A549 treated with Mapracorat at 1 μM for 4 hours (cell line): Measurements from ENCODE around the gene XPO1. TPM values are rescaled to one million over a fixed set of nuclear protein-coding genes. Genes with fewer than 3 reads are reported as not detected.

Experiments
- total RNA-seq: library from RNA; stranded (reverse); fragments of 200-300 nt; extraction: Qiagen RNA extraction; gene quantifications from 5 replicates; pipeline ENCODE4 v1.2.3, GENCODE V29; 2022

XPO1 gene
- 99.3 to 129 TPM (median 124 TPM) in 5 replicates for total RNA-seq

DNA sequence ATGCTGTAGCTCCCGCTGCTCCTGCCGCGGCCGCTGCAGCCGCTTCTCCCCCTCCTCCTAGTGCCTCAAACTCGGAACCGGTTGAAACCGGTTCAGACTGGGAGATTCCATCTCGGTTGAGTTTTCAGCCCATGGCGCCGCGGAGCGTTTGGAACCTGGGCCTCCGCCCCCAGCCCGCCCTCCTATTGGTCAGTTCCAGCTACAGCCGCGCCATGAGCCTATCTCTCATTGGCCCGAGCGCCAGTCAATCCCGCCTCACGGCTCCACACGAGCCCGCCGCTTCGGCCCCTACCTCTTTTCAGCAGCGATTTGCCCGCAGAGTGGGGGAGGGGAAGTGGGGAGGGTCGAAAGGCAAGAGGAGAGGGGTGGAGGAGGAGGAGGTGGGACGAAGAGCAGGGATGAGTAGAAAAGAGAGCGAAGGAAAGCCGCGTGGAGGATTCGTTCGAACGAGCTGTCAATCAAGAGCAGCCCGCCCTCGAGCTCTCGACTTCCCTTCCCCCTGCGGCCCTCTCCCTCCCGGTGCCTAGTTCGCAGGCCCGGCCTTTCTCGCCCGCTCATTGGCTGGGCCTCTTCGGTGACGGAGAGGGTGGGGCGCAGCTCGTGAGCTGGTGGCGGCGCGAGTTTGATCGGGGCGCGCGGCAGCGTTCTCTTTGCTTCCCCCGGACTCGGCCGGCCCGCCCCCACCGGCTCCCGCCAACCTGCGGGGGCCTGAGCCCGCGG is at the start of gene XPO1:
Gene XPO1 (minus strand): TSS at position 157 of the 720 bp plus-strand sequence. CDS start 4,459 bp downstream, outside the sequence.

GRCh38 chr2:61470965-61471904 is 66.9 kb downstream of the XPO1 start, which contains the start of gene USP34:
TSS of gene USP34 (minus strand) at chr2:61471087. CDS start at chr2:61470692, 395 bp downstream.

Other genes with a start within 250 kb of the XPO1 start
- gene USP34, start 67.3 kb downstream of the XPO1 start, total RNA-seq, result 44.2 to 60.2 TPM (median 49.9 TPM) in 5 replicates